ENCODE measurements around the gene KLK3. TPM values are rescaled to one million over a fixed set of nuclear protein-coding genes. Genes with fewer than 3 reads are reported as not detected.

KLK3 gene
- total and polyA plus RNA-seq, 2 of the 8 experiments (the other 6 are each of a cell fraction or from before 2014, with no cell fraction given) = 0.08 TPM; not detected in 1

GRCh38 chr19:50882188-50882587 lies 27.5 kb downstream of the KLK3 start:
- Histone ChIP-seq H4K8ac (ENCODE audit: extremely low read depth, insufficient read depth, low read length) (no peak overlapping the region), H2AFZ (ENCODE audit: low read length) (no peak overlapping the region), H2BK120ac (replicated peaks; ENCODE audit: low read depth, low read length) (no peak overlapping the region), H3K23me2 (ENCODE audit: low read depth, low read length) (no peaks in the 10 kb centered on the region), H3K36me3 (ENCODE audit: control insufficient read depth in 2 of 4, insufficient read depth in 4 of 4, low read length in 3 of 4) (no peaks in the 10 kb centered on the region), H3K4me1 (replicated peaks in 1 of 4; ENCODE audit: control insufficient read depth in 3 of 4, insufficient read depth in 4 of 4, low read length in 3 of 4) (peaks cover 0 to 9% (median 1%) of the 10 kb centered on the region in 4 experiments; a peak in 2 of 7 replicates), H2BK5ac (ENCODE audit: low read depth, low read length) (no peak overlapping the region), H3K9me3 (ENCODE audit: insufficient read depth in 2 of 2, low read depth in 1 of 2, low read length in 1 of 2) (no peaks in the 10 kb centered on the region), H3K27ac (ENCODE audit: low read depth, low read length) (no peak overlapping the region), H3K56ac (replicated peaks; ENCODE audit: insufficient read length, low read depth, low read length) (no peak overlapping the region), H3K79me1 (ENCODE audit: low read depth, low read length) (no peaks in the 10 kb centered on the region), H4K20me1 (replicated peaks in 1 of 2; ENCODE audit: control insufficient read depth in 1 of 2, insufficient read depth in 2 of 2, low read length in 2 of 2) (no peaks in the 10 kb centered on the region), H3K79me2 (ENCODE audit: control insufficient read depth in 1 of 2, insufficient read depth in 2 of 2, low read length in 2 of 2) (no peaks in the 10 kb centered on the region), H3K23ac (ENCODE audit: insufficient read length) (no peak overlapping the region), H2BK12ac (ENCODE audit: low read depth, low read length) (no peak overlapping the region), H3K9ac (replicated peaks in 1 of 4; ENCODE audit: extremely low read depth in 1 of 4, low read depth in 3 of 4, low read length in 3 of 4) (no peak overlapping the region), H3K4me2 (ENCODE audit: insufficient read depth in 1 of 2, low read depth in 2 of 2, low read length in 2 of 2) (no peak overlapping the region), H3K14ac (ENCODE audit: insufficient read length) (no peak overlapping the region), H3K4me3 (ENCODE audit: extremely low read depth in 1 of 4, insufficient read depth in 2 of 4, low read depth in 3 of 4, low read length in 4 of 4) (no peak overlapping the region), H4K5ac (ENCODE audit: insufficient read length, low read depth, low read length) (no peak overlapping the region), H2BK20ac (ENCODE audit: low read length) (no peak overlapping the region), H3K27me3 (replicated peaks in 1 of 4; ENCODE audit: control insufficient read depth in 3 of 4, extremely low read depth in 1 of 4, insufficient read depth in 3 of 4, low read length in 3 of 4) (peaks cover 0 to 4% (median 1%) of the 10 kb centered on the region in 4 experiments; a peak in 4 of 7 replicates), H3K18ac (ENCODE audit: extremely low read depth, low read length) (no peak overlapping the region), H2BK15ac (ENCODE audit: low read length) (no peak overlapping the region), H2AK5ac (ENCODE audit: low read depth, low read length) (no peak overlapping the region), H3K4ac (replicated peaks; ENCODE audit: insufficient read length, low read depth, low read length) (no peak overlapping the region), H4K91ac (replicated peaks; ENCODE audit: insufficient read length, low read length) (no peak overlapping the region)
- ChIA-PET CTCF (ENCODE audit: partially characterized antibody) (interaction anchor here (0.6 to 2.6 kb wide), 8 partner anchors 10 to 138 kb away, joined by 3 to 12 read pairs (median 4); no protein-coding TSS in a partner anchor), POLR2A (ENCODE audit: partially characterized antibody) (no interaction called here)
- WGBS, 2 experiments (ENCODE audit: extremely low coverage in 1 of 2, insufficient coverage in 1 of 2, insufficient read length in 1 of 2, insufficient replicate concordance in 2 of 2, low coverage in 1 of 2, low lambda C conversion rate in 2 of 2, missing lambda C conversion rate in 1 of 2) = 67% methylated on average over 3 of the region's 3 CpGs; no CpG with 5 or more reads in 1 of the 2 experiments
- DNase-seq (ENCODE audit: low read depth in 1 of 2, low spot score in 2 of 2) (no peak), FAIRE-seq (no peak)
- TF ChIP-seq, protein P1, sequence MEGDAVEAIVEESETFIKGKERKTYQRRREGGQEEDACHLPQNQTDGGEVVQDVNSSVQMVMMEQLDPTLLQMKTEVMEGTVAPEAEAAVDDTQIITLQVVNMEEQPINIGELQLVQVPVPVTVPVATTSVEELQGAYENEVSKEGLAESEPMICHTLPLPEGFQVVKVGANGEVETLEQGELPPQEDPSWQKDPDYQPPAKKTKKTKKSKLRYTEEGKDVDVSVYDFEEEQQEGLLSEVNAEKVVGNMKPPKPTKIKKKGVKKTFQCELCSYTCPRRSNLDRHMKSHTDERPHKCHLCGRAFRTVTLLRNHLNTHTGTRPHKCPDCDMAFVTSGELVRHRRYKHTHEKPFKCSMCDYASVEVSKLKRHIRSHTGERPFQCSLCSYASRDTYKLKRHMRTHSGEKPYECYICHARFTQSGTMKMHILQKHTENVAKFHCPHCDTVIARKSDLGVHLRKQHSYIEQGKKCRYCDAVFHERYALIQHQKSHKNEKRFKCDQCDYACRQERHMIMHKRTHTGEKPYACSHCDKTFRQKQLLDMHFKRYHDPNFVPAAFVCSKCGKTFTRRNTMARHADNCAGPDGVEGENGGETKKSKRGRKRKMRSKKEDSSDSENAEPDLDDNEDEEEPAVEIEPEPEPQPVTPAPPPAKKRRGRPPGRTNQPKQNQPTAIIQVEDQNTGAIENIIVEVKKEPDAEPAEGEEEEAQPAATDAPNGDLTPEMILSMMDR (IDR thresholded peaks at IDR 0.05; ENCODE audit: control extremely low read depth in 1 of 3, insufficient read depth in 1 of 3, low read depth in 1 of 3, low read length in 3 of 3) = peak in 2 of 3 experiments; percentile 14 to 19; a peak in 3 of 4 replicates
- no peak for TF ChIP-seq CHD2 (IDR thresholded peaks at IDR 0.05; ENCODE audit: low read length)
- peak in 1 of 2 experiments; percentile 6; a peak in 1 of 4 replicates for TF ChIP-seq RAD21 (IDR thresholded peaks at IDR 0.05 in 1 of 2, conservative IDR thresholded peaks at IDR 0.05 in 1 of 2; ENCODE audit: low read depth in 2 of 2, low read length in 2 of 2)

All from H1 (cell line).